ENCODE measurements around the gene FGA.

Gene FGA

DNA sequence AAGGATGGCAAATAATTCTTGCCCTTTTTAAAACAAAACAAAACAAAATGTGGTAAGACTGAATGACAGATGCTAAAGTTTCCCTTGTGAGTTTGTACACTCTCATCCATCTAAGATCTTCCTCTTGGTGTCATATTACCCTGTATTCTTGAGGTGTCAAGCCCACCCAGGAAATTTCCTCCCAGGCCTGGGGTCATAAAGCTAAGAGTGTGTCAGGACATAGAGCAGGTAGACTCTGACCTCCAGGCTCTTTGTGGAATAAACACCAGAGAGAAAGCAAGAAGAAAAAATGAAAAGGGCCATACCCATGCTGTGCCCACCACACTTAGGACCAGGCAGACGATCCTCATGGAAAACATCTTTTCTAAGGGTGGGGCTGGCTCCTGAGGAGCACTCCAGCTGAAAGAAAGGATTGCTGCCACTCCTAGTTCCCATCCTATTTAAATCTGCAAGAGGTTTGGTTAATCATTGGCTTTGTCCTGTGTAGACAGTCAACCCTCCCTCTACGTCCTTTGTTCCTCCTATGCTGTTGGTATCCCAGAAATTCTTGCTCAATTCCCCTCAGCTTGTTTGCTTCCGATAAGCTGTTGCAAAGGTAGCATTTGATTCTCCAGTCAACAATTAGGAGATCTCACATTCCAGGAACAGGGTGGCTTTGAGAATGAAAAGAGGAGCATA lies at the start of gene FGA:
Gene FGA (minus strand): TSS at position 414 of the 678 bp plus-strand sequence. CDS start 55 bp downstream, at position 359.
- Mint-ChIP-seq H3K9me3 (no peaks in the 10 kb centered on the region), H3K36me3 (no peaks in the 10 kb centered on the region), H3K4me3 (no peak within 1 kb of the TSS), H3K27me3 (peaks cover 22 to 47% of the 10 kb centered on the region in 2 donors), H3K27ac (no peak within 1 kb of the TSS), H3K4me1 (no peaks in the 10 kb centered on the region)
- ATAC-seq (replicated peaks) (no peak), DNase-seq (no peak)

DNA sequence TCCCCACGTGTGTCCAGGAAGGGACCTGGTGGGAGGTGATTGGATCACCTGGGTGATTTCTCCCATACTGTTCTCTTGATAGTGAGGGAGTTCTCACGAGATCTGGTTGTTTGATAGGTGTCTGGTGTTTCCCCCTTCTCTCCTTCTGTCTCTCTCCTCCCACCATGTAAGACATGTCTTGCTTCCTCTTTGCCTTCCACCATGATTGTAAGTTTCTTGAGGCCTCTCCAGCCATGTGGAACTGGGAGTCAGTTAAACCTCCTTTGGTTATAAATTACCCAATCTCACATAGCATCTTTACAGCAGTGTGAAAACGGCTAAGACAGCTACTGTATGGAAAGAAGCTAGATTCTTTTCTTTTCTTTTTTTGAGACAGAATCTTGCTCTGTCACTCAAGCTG lies 43.5 kb upstream of the FGA start:
- peak in 1 of 2 donors; percentile 33 for ATAC-seq (replicated peaks)
- H3K27ac Mint-ChIP-seq: no peak overlapping the region
- DNase-seq: no peak
- H3K36me3 Mint-ChIP-seq: peaks cover 0 to 3% of the 10 kb centered on the region in 2 donors
- peaks cover 0 to 3% of the 10 kb centered on the region in 2 donors for H3K4me1 Mint-ChIP-seq
- H3K4me3 Mint-ChIP-seq: no peak overlapping the region
- peaks cover 5% of the 10 kb centered on the region in 2 donors for H3K9me3 Mint-ChIP-seq
- H3K27me3 Mint-ChIP-seq: peaks cover 25 to 48% of the 10 kb centered on the region in 2 donors

DNA sequence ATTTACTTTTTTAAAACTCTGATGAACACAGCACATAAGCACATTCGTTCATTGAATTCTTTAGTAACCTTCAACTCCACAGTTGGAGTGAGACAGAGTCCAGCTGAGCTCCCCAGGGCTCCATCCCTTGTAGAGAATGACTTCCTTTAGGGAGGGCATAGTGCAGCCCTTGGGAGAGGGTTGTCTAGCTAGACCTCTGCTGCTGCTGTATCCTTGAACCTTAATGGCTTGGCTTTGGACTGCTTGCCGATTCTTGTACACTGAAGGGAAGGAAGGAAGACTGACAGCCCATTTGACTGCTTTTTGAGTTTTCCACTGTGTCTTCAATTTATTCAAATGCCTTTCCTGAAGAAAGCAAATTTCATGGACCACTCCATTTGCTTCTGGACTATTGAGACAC lies 41.3 kb upstream of the FGA start:
- Mint-ChIP-seq H3K4me3 (no peak overlapping the region), H3K4me1 (peaks cover 0 to 2% of the 10 kb centered on the region in 2 donors), H3K36me3 (peaks cover 0 to 3% of the 10 kb centered on the region in 2 donors), H3K27me3 (peaks cover 19 to 34% of the 10 kb centered on the region in 2 donors), H3K27ac (no peak overlapping the region), H3K9me3 (peaks cover 5% of the 10 kb centered on the region in 2 donors)
- ATAC-seq (replicated peaks): no peak
- DNase-seq: no peak

DNA sequence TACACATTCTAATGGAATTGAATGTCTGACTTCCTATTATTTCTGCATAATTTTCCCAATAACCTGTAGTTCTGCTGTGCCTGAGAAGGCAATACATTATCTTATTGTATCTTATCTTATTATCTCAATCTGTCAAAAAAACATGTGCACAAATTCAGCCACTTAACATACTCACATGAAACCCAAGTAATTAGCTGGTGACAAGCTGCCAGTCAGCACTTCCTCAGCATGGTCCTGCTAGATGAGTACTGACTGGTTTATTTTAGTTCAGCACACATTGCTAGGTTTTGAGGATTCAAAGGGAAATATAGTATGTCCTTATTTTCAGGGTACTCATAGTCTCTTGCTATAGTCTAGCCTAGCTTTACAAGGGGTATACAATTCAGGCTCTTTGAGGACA lies 39.8 kb upstream of the FGA start:
- Mint-ChIP-seq H3K36me3 (no peaks in the 10 kb centered on the region), H3K27me3 (peaks cover 27 to 30% of the 10 kb centered on the region in 2 donors), H3K4me1 (peaks cover 4 to 5% of the 10 kb centered on the region in 2 donors), H3K27ac (no peak overlapping the region), H3K4me3 (no peak overlapping the region), H3K9me3 (peaks cover 0 to 3% of the 10 kb centered on the region in 2 donors)
- no peak for DNase-seq
- no peak for ATAC-seq (replicated peaks)

DNA sequence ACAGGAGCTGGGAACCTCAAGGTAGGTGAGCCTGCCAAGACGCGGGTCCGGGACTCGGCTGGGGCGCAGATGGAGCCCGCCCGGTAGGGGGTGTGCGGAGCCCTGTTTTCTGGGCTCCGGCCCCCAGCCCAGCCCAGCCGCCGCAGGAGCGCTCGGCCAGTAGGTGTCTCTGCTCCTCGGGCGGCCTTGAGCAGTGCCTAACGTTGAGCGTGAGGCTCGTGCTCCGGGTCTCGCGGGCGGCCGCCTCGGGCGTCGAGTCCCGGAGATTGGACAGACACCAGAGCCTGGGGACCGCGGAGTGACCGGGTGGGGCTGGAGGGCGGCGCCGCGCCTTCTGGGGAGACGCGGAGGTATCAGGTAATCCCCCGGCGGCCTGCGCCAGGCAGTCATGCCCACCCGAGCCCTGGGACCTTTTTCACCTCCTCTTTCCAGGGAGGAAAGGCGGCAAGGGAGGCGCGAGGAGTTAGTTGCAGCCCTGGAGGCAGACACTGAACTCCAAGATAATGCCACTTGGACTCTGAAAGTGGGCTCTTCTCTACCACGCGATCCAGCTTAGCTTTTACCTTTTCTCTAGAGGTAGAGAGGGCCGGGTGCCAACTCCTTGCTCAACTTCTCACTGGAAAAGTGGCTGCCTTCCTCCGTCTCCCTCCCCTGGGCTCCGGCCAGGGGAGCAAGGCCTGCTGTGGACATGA lies 36.4 kb upstream of the FGA start:
- H3K27ac Mint-ChIP-seq: no peak overlapping the region
- H3K36me3 Mint-ChIP-seq: no peaks in the 10 kb centered on the region
- H3K4me3 Mint-ChIP-seq: peak overlapping the region; percentile 46 to 67
- peak; percentile 92 to 97 for ATAC-seq (replicated peaks)
- H3K9me3 Mint-ChIP-seq: no peaks in the 10 kb centered on the region
- H3K27me3 Mint-ChIP-seq: peaks cover 22 to 34% of the 10 kb centered on the region in 2 donors
- DNase-seq: peak; percentile 51
- peaks cover 2 to 5% of the 10 kb centered on the region in 2 donors for H3K4me1 Mint-ChIP-seq

DNA sequence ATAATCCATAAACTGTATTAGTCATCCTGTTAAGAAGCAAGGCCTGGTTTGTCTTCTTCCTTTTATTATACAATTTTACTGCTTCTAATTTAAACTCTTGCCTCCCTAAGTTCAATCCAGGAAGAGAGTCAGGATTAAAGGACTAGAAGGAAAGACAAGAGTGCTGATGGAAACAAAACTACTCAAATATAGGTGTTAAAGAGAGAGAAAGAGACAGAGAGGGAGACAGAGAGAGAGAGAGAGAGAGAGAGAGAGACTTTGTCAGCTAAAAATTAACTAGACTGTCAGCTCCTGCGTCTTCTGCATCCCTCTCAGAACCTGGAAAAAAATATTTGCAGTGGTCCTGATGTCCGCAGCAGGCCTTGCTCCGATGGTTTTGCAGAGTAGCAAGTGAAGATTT lies 35.4 kb upstream of the FGA start:
- Mint-ChIP-seq H3K27ac (no peak overlapping the region), H3K4me3 (peak overlapping the region; percentile 14 to 49), H3K27me3 (peaks cover 19 to 27% of the 10 kb centered on the region in 2 donors), H3K4me1 (peaks cover 2 to 5% of the 10 kb centered on the region in 2 donors), H3K36me3 (no peaks in the 10 kb centered on the region), H3K9me3 (no peaks in the 10 kb centered on the region)
- DNase-seq: no peak
- no peak for ATAC-seq (replicated peaks)

DNA sequence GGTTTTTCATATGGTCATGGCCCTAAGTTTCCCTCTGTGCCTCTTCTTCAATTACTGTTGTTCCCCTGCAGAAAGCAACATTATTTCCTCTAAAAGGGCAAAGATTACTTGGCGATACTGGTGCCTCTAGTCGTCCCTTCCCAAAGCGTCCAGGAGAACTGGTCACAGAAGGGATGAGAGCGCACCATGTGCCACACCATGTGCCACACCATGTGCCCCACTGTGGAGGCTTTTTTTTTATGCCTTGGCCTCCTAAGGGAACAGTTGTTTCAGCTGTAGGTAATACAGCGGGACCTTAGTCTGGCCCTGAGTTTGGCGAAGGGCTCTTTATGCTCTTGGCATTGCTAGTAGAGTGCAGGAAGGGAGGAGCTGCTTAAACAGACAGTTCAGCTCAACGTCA lies 33.5 kb upstream of the FGA start:
- peaks cover 2 to 5% of the 10 kb centered on the region in 2 donors for H3K4me1 Mint-ChIP-seq
- ATAC-seq (replicated peaks): no peak
- H3K4me3 Mint-ChIP-seq: no peak overlapping the region

DNA sequence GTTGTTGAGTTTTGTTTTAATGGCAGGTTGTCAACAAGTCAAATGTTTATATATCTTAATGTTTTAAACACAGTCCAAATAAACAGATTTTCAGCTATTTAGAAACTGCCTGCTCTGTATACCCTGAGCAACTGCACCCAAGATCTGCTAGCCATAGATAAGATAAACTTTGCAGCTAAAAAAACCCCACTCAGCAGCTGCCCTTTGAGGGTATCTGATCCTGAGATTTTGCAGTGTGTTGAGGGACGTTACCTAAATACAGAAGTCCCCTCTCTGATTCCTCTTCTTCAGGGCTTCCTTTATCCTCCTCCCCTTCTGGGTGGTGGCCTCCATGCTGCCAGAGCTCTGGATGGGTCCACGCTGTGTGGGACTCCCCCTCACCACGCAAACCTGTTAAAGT lies 32.9 kb upstream of the FGA start:
- H3K9me3 Mint-ChIP-seq: no peaks in the 10 kb centered on the region
- DNase-seq (no peak), ATAC-seq (replicated peaks) (no peak)
- H3K27ac Mint-ChIP-seq: no peak overlapping the region
- H3K36me3 Mint-ChIP-seq: no peaks in the 10 kb centered on the region
- H3K4me1 Mint-ChIP-seq: peaks cover 3 to 5% of the 10 kb centered on the region in 2 donors
- H3K27me3 Mint-ChIP-seq: peaks cover 14 to 18% of the 10 kb centered on the region in 2 donors
- H3K4me3 Mint-ChIP-seq: no peak overlapping the region

More for the DNA sequence above, 33.5 kb upstream of the FGA start:
- DNase-seq: no peak
- Mint-ChIP-seq H3K36me3 (no peaks in the 10 kb centered on the region), H3K9me3 (no peaks in the 10 kb centered on the region), H3K27me3 (peaks cover 14 to 18% of the 10 kb centered on the region in 2 donors), H3K27ac (no peak overlapping the region)

DNA sequence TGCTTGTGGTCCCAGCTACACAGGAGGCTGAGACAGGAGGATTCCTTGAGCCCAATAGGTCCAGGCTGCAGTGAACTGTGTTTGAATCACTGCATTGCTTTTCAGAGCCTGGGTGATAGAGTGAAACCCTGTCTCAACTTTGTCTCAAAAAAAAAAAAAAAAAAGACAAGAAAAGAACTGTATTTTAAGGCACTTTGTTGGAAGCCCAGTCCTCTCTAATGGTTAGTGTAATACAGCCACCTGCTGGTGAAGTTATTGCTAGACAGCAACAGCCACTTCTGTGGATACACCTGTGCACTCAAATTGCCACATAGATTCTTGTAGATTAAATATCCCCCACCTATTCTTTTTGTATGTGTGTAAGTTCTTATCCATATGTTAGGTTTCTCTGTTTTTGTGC lies 32.1 kb upstream of the FGA start:
- DNase-seq (no peak), ATAC-seq (replicated peaks) (peak in 1 of 2 donors; percentile 49)
- H3K4me3 Mint-ChIP-seq: no peak overlapping the region
- no peaks in the 10 kb centered on the region for H3K36me3 Mint-ChIP-seq
- no peaks in the 10 kb centered on the region for H3K9me3 Mint-ChIP-seq
- peaks cover 14 to 18% of the 10 kb centered on the region in 2 donors for H3K27me3 Mint-ChIP-seq
- peaks cover 4 to 5% of the 10 kb centered on the region in 2 donors for H3K4me1 Mint-ChIP-seq
- no peak overlapping the region for H3K27ac Mint-ChIP-seq

DNA sequence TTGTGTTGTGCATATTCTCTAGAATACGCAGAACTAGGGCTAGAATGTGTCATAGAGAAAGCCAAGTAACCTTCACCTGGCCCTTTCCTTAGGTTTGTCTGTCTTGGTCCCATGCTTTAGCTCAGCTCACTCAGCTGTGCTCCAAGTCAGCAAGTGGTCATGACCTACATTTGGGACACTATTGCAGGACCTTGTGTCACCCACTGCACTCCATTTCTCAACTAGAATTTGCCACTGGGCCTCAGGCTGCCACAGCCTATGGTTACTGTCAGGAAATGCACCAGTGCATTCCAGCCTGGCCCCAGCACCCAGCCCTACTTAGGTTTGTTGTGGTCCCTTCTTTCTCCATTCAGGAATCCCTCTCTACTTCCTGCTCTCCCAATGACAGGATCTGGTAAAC lies 29.6 kb upstream of the FGA start:
- DNase-seq (no peak), ATAC-seq (replicated peaks) (no peak)
- Mint-ChIP-seq H3K9me3 (peaks cover 0 to 2% of the 10 kb centered on the region in 2 donors), H3K36me3 (no peaks in the 10 kb centered on the region), H3K27me3 (peaks cover 5 to 14% of the 10 kb centered on the region in 2 donors), H3K27ac (no peak overlapping the region), H3K4me3 (no peak overlapping the region), H3K4me1 (peaks cover 10 to 12% of the 10 kb centered on the region in 2 donors)

DNA sequence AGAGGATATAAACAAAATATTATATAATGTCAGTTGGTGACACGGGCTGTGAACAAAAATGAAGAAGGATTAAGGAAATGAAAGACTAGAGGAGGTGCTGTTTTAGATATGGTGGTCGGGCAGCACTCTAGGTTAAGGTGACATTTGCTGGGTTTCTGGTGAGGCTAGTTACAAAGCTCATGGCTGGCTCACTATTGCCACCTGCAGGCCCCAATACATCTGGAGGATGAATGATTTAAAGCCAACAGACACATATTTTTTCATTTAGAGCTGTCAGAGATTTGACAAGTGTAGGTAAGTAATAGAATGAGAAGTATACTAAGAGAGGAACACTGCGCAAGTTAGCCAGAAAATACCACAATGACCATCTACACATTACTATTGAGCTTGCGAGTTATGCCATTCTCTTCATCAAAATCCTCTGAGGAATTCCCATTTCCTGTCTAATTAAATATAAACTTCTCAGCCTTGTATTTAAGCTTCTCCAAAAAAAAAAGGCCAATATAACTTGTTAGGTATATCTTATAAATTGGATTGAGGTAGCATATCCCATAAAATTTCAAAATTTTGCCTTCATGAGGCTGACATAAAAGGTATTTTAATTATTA lies 28.3 kb upstream of the FGA start:
- peaks cover 10 to 12% of the 10 kb centered on the region in 2 donors for H3K4me1 Mint-ChIP-seq
- no peak overlapping the region for H3K4me3 Mint-ChIP-seq
- H3K36me3 Mint-ChIP-seq: no peaks in the 10 kb centered on the region
- peak; percentile 51 for DNase-seq
- no peak overlapping the region for H3K27ac Mint-ChIP-seq
- H3K27me3 Mint-ChIP-seq: peaks cover 3 to 5% of the 10 kb centered on the region in 2 donors
- ATAC-seq (replicated peaks): peak; percentile 89 to 90
- H3K9me3 Mint-ChIP-seq: peaks cover 0 to 2% of the 10 kb centered on the region in 2 donors

DNA sequence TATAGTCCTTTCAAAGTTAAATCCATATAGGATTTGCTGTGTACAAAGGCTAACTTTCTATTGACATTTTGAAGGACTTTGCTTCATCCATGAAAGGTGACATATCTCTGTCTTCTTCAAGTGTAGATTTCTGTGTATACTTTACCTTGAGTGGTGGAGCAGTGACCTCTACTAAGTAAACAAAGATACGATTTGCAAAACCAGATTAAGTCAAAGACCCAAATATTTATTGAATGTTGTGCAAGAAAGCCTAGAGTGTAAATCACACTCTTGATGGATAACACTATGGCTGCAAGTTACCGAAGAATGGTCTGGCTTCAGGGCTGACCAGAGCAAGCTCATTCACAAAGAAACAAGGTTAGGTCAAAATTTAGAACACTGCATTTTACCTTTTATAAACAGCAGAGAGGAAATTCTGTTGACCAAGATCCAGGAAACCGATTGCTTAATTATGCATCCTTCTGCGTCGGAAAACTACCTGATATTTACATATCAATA lies 27.3 kb upstream of the FGA start:
- DNase-seq: no peak
- H3K4me3 Mint-ChIP-seq: no peak overlapping the region
- peaks cover 10 to 12% of the 10 kb centered on the region in 2 donors for H3K4me1 Mint-ChIP-seq
- H3K9me3 Mint-ChIP-seq: peaks cover 0 to 2% of the 10 kb centered on the region in 2 donors
- H3K36me3 Mint-ChIP-seq: no peaks in the 10 kb centered on the region
- no peaks in the 10 kb centered on the region for H3K27me3 Mint-ChIP-seq
- no peak overlapping the region for H3K27ac Mint-ChIP-seq
- no peak for ATAC-seq (replicated peaks)

DNA sequence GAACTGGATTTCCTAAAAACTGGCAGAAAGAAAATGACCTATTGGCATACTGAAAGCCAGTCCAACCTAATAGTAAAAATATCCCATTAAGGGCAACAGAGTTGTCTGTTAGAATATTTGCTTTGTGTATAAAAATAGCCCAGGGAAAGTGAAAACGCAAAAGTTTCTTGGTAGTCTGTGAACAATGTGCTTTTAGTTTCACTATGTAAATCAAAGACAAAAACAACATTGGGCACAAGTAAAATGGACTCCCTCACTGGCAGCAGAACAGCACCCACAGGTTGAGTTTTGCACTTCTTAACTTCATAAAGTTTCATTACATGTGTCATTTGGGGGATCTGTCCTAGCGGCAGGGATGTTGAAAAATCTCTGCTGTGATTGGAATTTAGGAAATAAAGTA lies 26.2 kb upstream of the FGA start:
- peak overlapping the region in 1 of 2 donors; percentile 15 for H3K4me3 Mint-ChIP-seq
- peak; percentile 66 to 81 for ATAC-seq (replicated peaks)
- peak overlapping the region; percentile 26 for H3K27ac Mint-ChIP-seq
- H3K9me3 Mint-ChIP-seq: peaks cover 0 to 2% of the 10 kb centered on the region in 2 donors
- H3K4me1 Mint-ChIP-seq: peaks cover 10 to 12% of the 10 kb centered on the region in 2 donors
- H3K36me3 Mint-ChIP-seq: no peaks in the 10 kb centered on the region
- DNase-seq: no peak
- H3K27me3 Mint-ChIP-seq: no peaks in the 10 kb centered on the region

DNA sequence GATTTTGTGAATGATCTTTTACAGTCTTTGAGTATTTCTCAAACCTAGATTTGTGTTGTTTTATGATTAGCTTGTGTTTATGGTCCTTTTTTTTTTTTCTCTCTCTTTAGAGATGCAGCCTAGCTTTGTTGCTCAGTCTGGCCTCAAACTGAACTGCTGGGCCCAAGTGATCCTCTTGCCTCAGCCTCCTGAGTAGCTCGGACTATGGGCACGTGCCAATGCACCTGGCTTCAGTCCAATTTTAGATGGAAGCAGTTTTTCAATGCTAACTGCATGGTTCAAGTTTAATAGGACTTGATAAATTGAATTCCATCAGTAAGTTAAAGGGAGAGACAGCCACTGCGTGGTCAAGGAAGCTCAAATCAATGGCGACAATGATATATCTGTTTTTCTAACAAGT lies 25.7 kb upstream of the FGA start:
- Mint-ChIP-seq H3K36me3 (no peaks in the 10 kb centered on the region), H3K4me3 (peak overlapping the region in 1 of 2 donors; percentile 16), H3K27ac (peak overlapping the region; percentile 14), H3K27me3 (no peaks in the 10 kb centered on the region), H3K4me1 (peaks cover 10 to 12% of the 10 kb centered on the region in 2 donors), H3K9me3 (peaks cover 0 to 2% of the 10 kb centered on the region in 2 donors)
- DNase-seq: no peak
- ATAC-seq (replicated peaks): no peak

Measured in stimulated activated naive B cell treated with anti-CD40 and anti-IgM and Interleukin-4, amounts not matched to agents 10 μg/mL and 1 μg/mL and 100 μg/mL, for 72 hours (primary cell).